Tibial artery (tissue), 4 donors: Measurements from ENCODE around the gene ATP5F1B.
A peak's percentile ranks its signal among the peaks of the same experiment; 100 is the strongest.

Experiments
- DNase-seq, 2 donors: peaks; one replicate each; pipeline ENCODE4 v3.0.0-alpha.2; 2019
- H3K27ac ChIP-seq, 2 donors: fragments of 200-600 bp; sonication (generic) in 1 of 2; 1 replicate in 1 of 2; 2 replicates in 1 of 2; pipeline ENCODE4 v1.5.1; 2018 to 2019; ENCODE audit warnings: mild to moderate bottlenecking in 1 of 2
- H3K27me3 ChIP-seq, 2 donors: fragments of 200-600 bp; sonication (generic) in 1 of 2; one replicate each; pipeline versions ENCODE4 v1.5.1 to v1.6.0; 2016 to 2019
- H3K36me3 ChIP-seq, 3 donors: fragments of 200-600 bp; sonication (generic) in 2 of 3; one replicate each; pipeline ENCODE4 v1.5.1; 2016 to 2019; ENCODE audit warnings: mild to moderate bottlenecking in 2 of 3
- H3K4me1 ChIP-seq, 4 donors: fragments of 200-600 bp; sonication (generic) in 2 of 4; 1 replicate in 3 of 4; 2 replicates in 1 of 4; pipeline ENCODE4 v1.5.1; 2016 to 2019
- H3K4me3 ChIP-seq, 2 donors: fragments of 200-600 bp; sonication (generic) in 1 of 2; 1 replicate in 1 of 2; 2 replicates in 1 of 2; pipeline ENCODE4 v1.5.1; 2018 to 2019; ENCODE audit warnings: mild to moderate bottlenecking in 2 of 2
- H3K9me3 ChIP-seq, 3 donors: fragments of 200-600 bp; sonication (generic) in 1 of 3; one replicate each; pipeline ENCODE4 v1.5.1; 2016 to 2019
- intact Hi-C: fragments of 100-400 bp; cut with DNase I; formaldehyde crosslinking; loops from one replicate; pipeline ENCODE4 v1.15.0; 2023; ENCODE audit warnings: low total_unique reads
- TF ChIP-seq, protein P1 (sequence below), 2 experiments: fragments of 200-600 bp in 1 of 2; fragments of 450-650 bp in 1 of 2; IDR thresholded peaks; one replicate each; pipeline ENCODE4 v1.5.1; 2017 to 2019; ENCODE audit warnings: antibody characterized with exemption in 2 of 2, mild to moderate bottlenecking in 1 of 2, moderate library complexity in 1 of 2

The ATP5F1B gene

DNA sequence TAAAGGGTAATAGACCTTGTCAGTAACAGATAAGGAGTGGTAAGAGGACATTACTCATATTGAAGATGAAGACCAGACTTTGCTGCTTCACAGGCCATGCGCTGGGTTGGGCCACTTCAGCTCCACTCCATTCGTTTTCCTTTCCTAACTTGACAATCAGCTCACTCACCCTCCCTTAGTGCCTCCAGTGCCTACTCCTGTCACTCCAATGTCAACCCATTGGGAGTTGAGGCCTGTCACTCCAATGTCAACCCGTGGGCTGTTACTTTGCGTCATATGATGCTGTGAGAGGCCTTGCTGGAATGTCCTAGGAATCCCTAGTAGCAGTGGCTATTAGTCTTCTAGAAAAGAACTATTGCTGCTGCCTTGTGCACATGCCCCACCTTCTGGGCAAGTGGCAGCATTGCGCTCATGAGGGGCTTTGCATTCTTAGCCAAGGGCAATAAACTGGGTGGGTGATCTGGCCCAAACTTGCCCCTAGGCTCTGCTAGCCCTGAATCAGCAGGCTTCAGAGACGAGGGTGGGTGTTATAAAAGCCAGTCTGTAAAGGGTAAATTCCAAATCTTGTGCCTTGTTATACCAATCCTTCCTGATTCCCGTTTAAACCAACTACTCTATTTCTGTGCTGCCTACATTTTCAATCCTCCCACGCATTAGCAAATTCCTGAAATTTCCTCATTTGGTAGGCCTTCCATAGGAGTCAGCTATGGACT is 51.7 kb downstream of the ATP5F1B start:
- peaks cover 0 to 13% (median 4%) of the 10 kb centered on the region in 4 donors for H3K4me1 ChIP-seq
- peak; percentile 45 to 77 for DNase-seq
- no peak overlapping the region for H3K4me3 ChIP-seq
- H3K9me3 ChIP-seq = no peaks in the 10 kb centered on the region
- TF ChIP-seq, protein P1, sequence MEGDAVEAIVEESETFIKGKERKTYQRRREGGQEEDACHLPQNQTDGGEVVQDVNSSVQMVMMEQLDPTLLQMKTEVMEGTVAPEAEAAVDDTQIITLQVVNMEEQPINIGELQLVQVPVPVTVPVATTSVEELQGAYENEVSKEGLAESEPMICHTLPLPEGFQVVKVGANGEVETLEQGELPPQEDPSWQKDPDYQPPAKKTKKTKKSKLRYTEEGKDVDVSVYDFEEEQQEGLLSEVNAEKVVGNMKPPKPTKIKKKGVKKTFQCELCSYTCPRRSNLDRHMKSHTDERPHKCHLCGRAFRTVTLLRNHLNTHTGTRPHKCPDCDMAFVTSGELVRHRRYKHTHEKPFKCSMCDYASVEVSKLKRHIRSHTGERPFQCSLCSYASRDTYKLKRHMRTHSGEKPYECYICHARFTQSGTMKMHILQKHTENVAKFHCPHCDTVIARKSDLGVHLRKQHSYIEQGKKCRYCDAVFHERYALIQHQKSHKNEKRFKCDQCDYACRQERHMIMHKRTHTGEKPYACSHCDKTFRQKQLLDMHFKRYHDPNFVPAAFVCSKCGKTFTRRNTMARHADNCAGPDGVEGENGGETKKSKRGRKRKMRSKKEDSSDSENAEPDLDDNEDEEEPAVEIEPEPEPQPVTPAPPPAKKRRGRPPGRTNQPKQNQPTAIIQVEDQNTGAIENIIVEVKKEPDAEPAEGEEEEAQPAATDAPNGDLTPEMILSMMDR (IDR thresholded peaks at IDR 0.05) = peak; percentile 70 to 71
- peak overlapping the region; percentile 58 to 60 for H3K27ac ChIP-seq
- intact Hi-C loops = loop anchor here (5.0 kb wide), 1 partner anchor 38 kb away; the partner anchor contains the start of gene BAZ2A
- peaks cover 20 to 42% (median 41%) of the 10 kb centered on the region in 3 donors for H3K36me3 ChIP-seq
- H3K27me3 ChIP-seq = no peaks in the 10 kb centered on the region

DNA sequence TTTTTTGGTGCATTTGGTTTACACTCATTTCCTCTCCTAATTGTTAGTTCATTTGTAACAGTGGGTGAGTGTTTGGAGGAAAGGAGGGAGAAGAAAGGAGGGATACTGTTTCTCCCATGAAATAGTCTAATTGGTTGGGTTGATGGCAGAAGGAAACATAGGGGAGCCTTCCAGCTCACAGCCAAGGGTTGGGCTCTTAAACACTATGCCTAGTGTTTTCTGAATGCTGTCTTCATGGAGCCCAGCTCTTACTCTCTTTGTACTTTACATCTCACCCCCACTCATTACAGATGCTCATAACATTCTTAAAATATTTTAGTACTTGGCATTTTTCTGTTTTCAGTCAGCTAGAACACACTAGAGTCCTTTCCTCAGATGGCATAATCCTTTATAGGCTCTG is 53.8 kb downstream of the ATP5F1B start:
- H3K27me3 ChIP-seq = no peaks in the 10 kb centered on the region
- no peak for DNase-seq
- no peak overlapping the region for H3K27ac ChIP-seq
- peaks cover 24 to 42% (median 41%) of the 10 kb centered on the region in 3 donors for H3K36me3 ChIP-seq
- no peak overlapping the region for H3K4me3 ChIP-seq
- no peaks in the 10 kb centered on the region for H3K9me3 ChIP-seq
- H3K4me1 ChIP-seq = peaks cover 0 to 13% (median 4%) of the 10 kb centered on the region in 4 donors
- intact Hi-C loops = loop anchor here (5.0 kb wide), 1 partner anchor 40 kb away; the partner anchor contains the start of gene BAZ2A
- TF ChIP-seq, protein P1 (IDR thresholded peaks at IDR 0.05) = no peak

DNA sequence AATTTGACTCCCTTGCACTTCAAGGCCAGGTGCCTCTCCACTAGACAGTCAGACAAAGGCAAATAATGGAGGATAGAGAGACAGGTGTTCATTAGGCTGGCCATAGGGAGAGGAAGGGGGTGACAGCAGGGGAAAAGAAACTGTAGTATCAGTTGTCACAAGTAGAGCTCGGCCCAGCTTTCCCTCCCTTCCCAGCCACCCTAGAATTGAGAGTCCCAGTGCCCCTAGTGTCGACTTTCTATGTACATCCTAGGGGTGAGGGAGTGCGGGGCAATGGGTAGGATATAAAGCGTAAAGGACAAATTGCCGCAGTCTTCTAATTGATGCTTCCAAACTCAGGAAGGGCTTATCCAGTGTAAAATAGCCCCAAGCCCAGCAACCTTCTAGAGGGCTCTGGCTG is 54.7 kb downstream of the ATP5F1B start:
- intact Hi-C loops = loop anchor here (5.0 kb wide), 1 partner anchor 41 kb away; the partner anchor contains the start of gene BAZ2A

DNA sequence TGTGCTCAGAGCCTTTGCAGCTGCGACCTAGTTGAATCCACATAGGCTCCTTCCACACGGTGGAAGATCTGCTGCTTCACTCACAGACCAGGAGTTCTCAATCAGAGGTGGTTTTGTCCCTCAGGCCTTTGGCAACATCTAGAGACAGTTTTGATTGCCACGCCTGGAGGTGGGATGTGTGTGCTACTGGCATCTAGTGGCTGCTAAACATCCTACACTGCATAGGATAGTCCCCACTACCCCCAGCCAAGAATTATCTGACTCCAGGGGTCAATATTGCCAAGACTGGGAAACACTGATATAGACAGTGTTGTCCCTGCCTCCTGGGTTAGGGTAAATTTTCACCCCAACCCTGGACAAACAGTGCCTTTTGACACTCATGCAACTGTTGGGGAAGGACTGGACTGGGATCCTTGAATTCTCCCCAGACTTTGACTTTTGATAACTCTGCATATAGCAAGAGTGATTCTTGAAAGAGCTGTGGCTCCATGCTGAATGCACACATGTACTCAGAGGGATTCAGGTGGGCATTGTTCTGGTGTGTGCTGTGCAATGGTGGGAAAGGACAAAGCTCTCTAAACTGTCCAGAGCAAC is 55.5 kb downstream of the ATP5F1B start:
- H3K27ac ChIP-seq = no peak overlapping the region
- no peaks in the 10 kb centered on the region for H3K27me3 ChIP-seq
- DNase-seq = no peak
- TF ChIP-seq, protein P1 (IDR thresholded peaks at IDR 0.05) = no peak
- H3K4me3 ChIP-seq = no peak overlapping the region
- no peaks in the 10 kb centered on the region for H3K9me3 ChIP-seq
- intact Hi-C loops = loop anchor here (5.0 kb wide), 1 partner anchor 42 kb away; the partner anchor contains the start of gene BAZ2A
- H3K4me1 ChIP-seq = peaks cover 0 to 13% (median 4%) of the 10 kb centered on the region in 4 donors
- H3K36me3 ChIP-seq = peaks cover 24 to 48% (median 40%) of the 10 kb centered on the region in 3 donors

More for the DNA sequence above, 54.7 kb downstream of the ATP5F1B start:
- DNase-seq = no peak
- peaks cover 24 to 42% (median 35%) of the 10 kb centered on the region in 3 donors for H3K36me3 ChIP-seq
- H3K4me3 ChIP-seq = no peak overlapping the region
- H3K9me3 ChIP-seq = no peaks in the 10 kb centered on the region
- no peak overlapping the region for H3K27ac ChIP-seq
- H3K4me1 ChIP-seq = peaks cover 0 to 13% (median 4%) of the 10 kb centered on the region in 4 donors
- TF ChIP-seq, protein P1 (IDR thresholded peaks at IDR 0.05) = no peak
- H3K27me3 ChIP-seq = no peaks in the 10 kb centered on the region

DNA sequence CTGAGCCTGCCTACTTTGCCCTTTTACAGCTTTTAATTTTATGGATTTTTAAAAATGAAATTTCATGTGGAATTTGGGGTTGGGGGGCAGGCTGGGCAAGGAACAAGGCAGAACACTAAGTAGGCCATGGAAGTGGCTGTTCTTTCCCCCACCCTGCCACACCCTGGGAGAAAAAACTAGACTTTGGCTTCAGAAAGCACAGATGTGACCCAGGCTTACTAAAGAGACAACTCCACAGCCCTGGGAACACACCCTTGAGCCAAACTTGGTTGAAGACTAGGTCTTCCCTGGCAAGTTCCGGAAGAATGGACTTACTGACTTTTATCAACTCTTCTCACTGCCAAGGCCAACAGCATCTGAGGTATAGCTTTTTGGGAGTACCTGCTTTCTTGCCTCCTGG is 56.0 kb downstream of the ATP5F1B start:
- intact Hi-C loops = loop anchor here (5.0 kb wide), 1 partner anchor 43 kb away; the partner anchor contains the start of gene BAZ2A
- DNase-seq = no peak
- no peak overlapping the region for H3K27ac ChIP-seq
- H3K9me3 ChIP-seq = no peaks in the 10 kb centered on the region
- no peak overlapping the region for H3K4me3 ChIP-seq
- H3K4me1 ChIP-seq = peaks cover 0 to 13% (median 4%) of the 10 kb centered on the region in 4 donors
- TF ChIP-seq, protein P1 (IDR thresholded peaks at IDR 0.05) = no peak
- H3K27me3 ChIP-seq = no peaks in the 10 kb centered on the region
- peaks cover 24 to 51% (median 41%) of the 10 kb centered on the region in 3 donors for H3K36me3 ChIP-seq
